Small intestine (tissue), 7 donors: Measurements from ENCODE around the gene DLG2. TPM values are rescaled to one million over a fixed set of nuclear protein-coding genes. Genes with fewer than 3 reads are reported as not detected.

Experiments
- DNase-seq, 2 donors: peaks; one replicate each; pipeline versions ENCODE4 v3.0.0 to v3.0.0-alpha.2; 2013
- FAIRE-seq: peaks from 2 replicates; lab custom pipeline; 2012; peaks lifted over from hg19 to GRCh38; lab: Jason Lieb, UNC
- H3K27ac ChIP-seq, 3 donors: one replicate each; pipeline ENCODE4 v1.5.1; 2013; ENCODE audit warnings: low read length in 2 of 3, mild to moderate bottlenecking in 2 of 3, control low read depth in 1 of 3, inconsistent platforms in 1 of 3, low read depth in 1 of 3, moderate library complexity in 1 of 3
- H3K27me3 ChIP-seq, 3 donors: one replicate each; pipeline ENCODE4 v1.6.1; 2013; ENCODE audit warnings: low read length in 3 of 3, inconsistent platforms in 1 of 3; ENCODE audit not compliant: control insufficient read depth in 3 of 3, insufficient read depth in 3 of 3
- H3K36me3 ChIP-seq, 3 donors: one replicate each; pipeline ENCODE4 v1.6.1; 2013; ENCODE audit warnings: low read length in 3 of 3, inconsistent platforms in 1 of 3, low read depth in 1 of 3, mild to moderate bottlenecking in 1 of 3, moderate library complexity in 1 of 3; ENCODE audit not compliant: control insufficient read depth in 3 of 3, insufficient read depth in 2 of 3
- H3K4me1 ChIP-seq, 3 donors: one replicate each; pipeline ENCODE4 v1.6.1; 2013; ENCODE audit warnings: low read length in 2 of 3, inconsistent platforms in 1 of 3, low read depth in 1 of 3, mild to moderate bottlenecking in 1 of 3, moderate library complexity in 1 of 3; ENCODE audit not compliant: control insufficient read depth in 3 of 3, insufficient read depth in 2 of 3
- H3K4me3 ChIP-seq, 3 donors: one replicate each; pipeline ENCODE4 v1.5.1; 2013; ENCODE audit warnings: low read length in 3 of 3, control low read depth in 1 of 3, inconsistent platforms in 1 of 3, low read depth in 1 of 3, mild to moderate bottlenecking in 1 of 3, moderate library complexity in 1 of 3
- H3K9me3 ChIP-seq, 2 donors: one replicate each; pipeline ENCODE4 v1.6.1; 2013; ENCODE audit warnings: low read depth in 1 of 2, low read length in 1 of 2; ENCODE audit not compliant: control insufficient read depth in 2 of 2, insufficient read depth in 1 of 2
- WGBS, 3 donors: extraction: QIAGEN DNeasy Blood & Tissue Kit; methylation state at CpG; one replicate each; pipeline ENCODE4 v1.1.7; 2013; 5-methylcytosine and 5-hydroxymethylcytosine counted together
- polyA plus RNA-seq, 4 donors: library from polyadenylated mRNA; stranded (reverse) in 3 of 4; unstranded in 1 of 4; fragments of 200-250 nt in 3 of 4; fragments of 120-200 nt in 1 of 4; gene quantifications; one replicate each; pipeline versions ENCODE4 v1.2.1 to v1.2.3, GENCODE V29; 2013
- donor health status: healthy with polysubstance abuse.
- donor health status: control.
- donor health status: control.
- donor health status: Bipolar disorder and iron deficiency.
- donor health status: healthy.

The DLG2 gene
- polyA plus RNA-seq, 4 donors: 0.22 to 1.6 (median 1.1) TPM

DNA sequence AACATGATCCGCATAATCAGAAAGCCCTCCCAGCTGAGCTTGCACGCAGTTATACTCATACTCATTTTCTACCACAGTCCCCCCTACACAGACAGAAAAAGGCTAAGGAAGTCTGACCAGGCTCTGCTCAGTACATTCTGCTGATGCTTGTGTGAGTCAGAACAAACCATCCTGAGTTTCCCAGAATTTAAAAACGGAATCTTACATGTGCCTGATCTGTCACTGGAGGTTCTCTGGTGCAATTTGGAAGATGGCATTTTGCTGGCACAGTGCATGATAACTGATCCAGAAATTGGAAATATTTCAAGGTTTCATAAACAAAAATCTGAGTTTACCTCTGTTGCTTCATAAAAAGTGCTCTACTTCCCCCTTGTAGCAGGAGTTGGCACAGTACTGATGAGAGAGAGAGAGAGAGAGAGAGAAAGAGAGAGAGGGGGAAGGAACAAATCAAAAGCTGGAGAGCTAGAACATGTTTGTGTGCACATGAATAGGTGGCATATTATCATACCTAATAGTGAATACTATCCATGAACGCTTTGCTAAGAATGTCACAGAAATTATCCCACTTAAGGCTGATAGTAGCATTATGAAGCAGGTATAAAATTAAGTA lies 1085.3 kb downstream of the DLG2 start:
- no peak for DNase-seq
- H3K36me3 ChIP-seq: no peaks in the 10 kb centered on the region
- peaks cover 0 to 2% of the 10 kb centered on the region in 2 donors for H3K9me3 ChIP-seq
- no peaks in the 10 kb centered on the region for H3K4me1 ChIP-seq
- H3K27me3 ChIP-seq: no peaks in the 10 kb centered on the region
- 79 to 84% (median 81%) methylated on average over 4 of the region's 4 CpGs for WGBS, 3 donors
- H3K27ac ChIP-seq: no peak overlapping the region
- no peak overlapping the region for H3K4me3 ChIP-seq
- no peak for FAIRE-seq

DNA sequence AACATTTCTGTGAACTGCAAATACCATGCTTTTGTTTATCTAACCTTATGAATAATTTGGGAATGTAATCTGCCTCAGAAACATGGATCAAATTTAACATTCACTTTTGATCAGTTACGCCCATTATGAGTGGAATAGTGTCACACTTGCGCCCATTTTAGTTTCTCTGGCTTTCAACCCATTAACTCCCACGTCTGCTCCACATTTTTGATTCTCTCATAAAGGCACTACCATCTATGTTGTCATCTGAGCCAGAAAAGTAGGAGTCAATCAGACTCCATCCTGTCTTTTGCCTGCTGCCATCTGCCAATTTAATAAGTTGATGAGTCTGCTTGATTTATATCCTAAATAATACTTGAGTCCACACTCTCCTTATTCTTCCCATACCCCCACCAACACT lies 1090.7 kb downstream of the DLG2 start:
- H3K27ac ChIP-seq: no peak overlapping the region
- H3K9me3 ChIP-seq: peaks cover 0 to 2% of the 10 kb centered on the region in 2 donors
- H3K4me1 ChIP-seq: no peaks in the 10 kb centered on the region
- no peak overlapping the region for H3K4me3 ChIP-seq
- 77 to 89% (median 79%) methylated on average over 3 of the region's 3 CpGs for WGBS, 3 donors
- no peak for DNase-seq
- no peak for FAIRE-seq
- H3K27me3 ChIP-seq: no peaks in the 10 kb centered on the region
- no peaks in the 10 kb centered on the region for H3K36me3 ChIP-seq

GRCh38 chr11:84532364-84532763 lies 1094.8 kb downstream of the DLG2 start:
- DNase-seq (no peak), FAIRE-seq (no peak)
- Histone ChIP-seq H3K27ac (no peak overlapping the region), H3K27me3 (no peaks in the 10 kb centered on the region), H3K4me3 (no peak overlapping the region), H3K4me1 (no peaks in the 10 kb centered on the region), H3K36me3 (no peaks in the 10 kb centered on the region), H3K9me3 (no peaks in the 10 kb centered on the region)
- WGBS, 3 donors: 82 to 91% (median 83%) methylated on average over 4 of the region's 4 CpGs

DNA sequence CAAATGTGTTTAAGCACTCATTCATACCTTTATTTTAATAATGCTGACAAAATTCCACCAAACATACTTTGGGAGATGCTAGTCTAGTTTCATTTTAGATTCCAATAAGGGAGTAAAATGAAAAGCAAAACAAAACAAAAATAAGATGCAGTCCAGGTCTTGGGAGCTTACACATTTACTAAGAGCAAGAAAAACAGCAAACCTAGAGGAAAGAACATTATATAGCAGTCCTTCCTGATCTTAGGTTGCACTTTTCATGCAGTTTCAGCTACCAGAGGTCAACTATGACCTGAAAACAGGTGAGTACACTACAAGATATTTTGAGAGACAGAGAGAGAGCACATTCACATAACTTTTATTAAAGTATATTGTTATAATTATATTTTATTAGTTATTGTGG lies 1100.9 kb downstream of the DLG2 start:
- no peaks in the 10 kb centered on the region for H3K4me1 ChIP-seq
- no peaks in the 10 kb centered on the region for H3K9me3 ChIP-seq
- H3K36me3 ChIP-seq: no peaks in the 10 kb centered on the region
- no peak overlapping the region for H3K27ac ChIP-seq
- no peaks in the 10 kb centered on the region for H3K27me3 ChIP-seq
- no peak overlapping the region for H3K4me3 ChIP-seq
- FAIRE-seq (no peak), DNase-seq (no peak)

- no peak overlapping the region for H3K27ac ChIP-seq
- H3K9me3 ChIP-seq: no peaks in the 10 kb centered on the region
- DNase-seq (no peak), FAIRE-seq (no peak)
- no peaks in the 10 kb centered on the region for H3K36me3 ChIP-seq
- no peaks in the 10 kb centered on the region for H3K27me3 ChIP-seq
- 52 to 62% (median 55%) methylated on average over 3 of the region's 3 CpGs for WGBS, 3 donors
- H3K4me3 ChIP-seq: no peak overlapping the region
- H3K4me1 ChIP-seq: no peaks in the 10 kb centered on the region
Observed at GRCh38 chr11:84524422-84525051, 1102.6 kb downstream of the DLG2 start.

DNA sequence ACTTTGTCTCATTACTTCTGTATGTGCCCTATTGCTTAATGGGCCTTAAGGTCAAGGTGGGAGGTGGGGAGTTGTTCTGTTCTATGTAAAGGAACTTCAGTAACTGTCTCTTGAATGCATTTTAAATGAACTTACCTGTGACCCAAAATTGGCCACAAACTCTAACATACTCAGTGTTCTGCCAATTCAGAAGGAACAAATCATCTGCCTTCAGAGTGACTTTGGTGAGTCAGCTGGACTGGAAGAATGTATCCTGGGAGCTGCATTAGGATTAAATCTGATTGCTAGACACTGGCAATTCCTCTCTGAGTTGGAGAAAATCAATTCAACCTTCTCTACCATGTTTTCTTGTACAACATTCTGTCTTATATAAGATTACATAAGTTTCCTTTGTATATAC lies 1104.8 kb downstream of the DLG2 start:
- H3K27ac ChIP-seq: no peak overlapping the region
- H3K4me3 ChIP-seq: no peak overlapping the region
- no peaks in the 10 kb centered on the region for H3K4me1 ChIP-seq
- FAIRE-seq (no peak), DNase-seq (no peak)
- no peaks in the 10 kb centered on the region for H3K27me3 ChIP-seq
- H3K36me3 ChIP-seq: no peaks in the 10 kb centered on the region
- H3K9me3 ChIP-seq: no peaks in the 10 kb centered on the region

DNA sequence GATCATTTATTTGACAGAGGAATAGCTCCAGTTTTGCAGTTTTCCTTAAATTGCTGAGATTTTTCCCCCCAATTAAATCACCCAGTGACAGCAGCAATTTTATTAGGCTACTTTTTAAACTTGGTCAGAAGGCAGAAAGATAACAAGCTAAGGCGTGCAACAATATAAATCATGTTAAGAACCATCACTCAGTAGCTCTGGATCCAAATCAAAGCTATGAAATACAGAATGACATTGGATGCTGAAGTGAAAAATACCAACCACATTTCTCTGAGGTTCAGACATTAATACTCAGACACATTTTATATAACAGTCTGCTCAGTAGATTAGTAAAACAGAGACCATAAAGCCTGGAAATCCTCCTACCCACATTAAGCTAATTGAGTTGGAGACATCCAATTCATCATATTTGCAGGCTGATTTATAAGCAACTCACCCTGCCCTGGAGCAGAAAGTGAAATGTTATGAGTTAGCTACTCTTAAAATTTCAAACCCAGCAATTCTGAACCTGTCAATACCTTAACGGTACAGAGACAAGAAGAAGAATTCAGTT lies 1108.4 kb downstream of the DLG2 start:
- FAIRE-seq (no peak), DNase-seq (no peak)
- WGBS, 3 donors: 64 to 70% (median 65%) methylated on average over 2 of the region's 2 CpGs

GRCh38 chr11:84514436-84514835 lies 1112.7 kb downstream of the DLG2 start:
- DNase-seq: no peak
- no peak overlapping the region for H3K27ac ChIP-seq
- no peaks in the 10 kb centered on the region for H3K36me3 ChIP-seq
- no peak overlapping the region for H3K4me3 ChIP-seq
- no peak for FAIRE-seq
- H3K27me3 ChIP-seq: no peaks in the 10 kb centered on the region
- no peaks in the 10 kb centered on the region for H3K4me1 ChIP-seq
- no peaks in the 10 kb centered on the region for H3K9me3 ChIP-seq
- 62 to 74% (median 69%) methylated on average over 1 of the region's 1 CpG for WGBS, 3 donors

More for the DNA sequence above, 1108.4 kb downstream of the DLG2 start:
- H3K4me3 ChIP-seq: no peak overlapping the region
- H3K36me3 ChIP-seq: no peaks in the 10 kb centered on the region
- H3K27me3 ChIP-seq: no peaks in the 10 kb centered on the region
- no peaks in the 10 kb centered on the region for H3K4me1 ChIP-seq
- no peaks in the 10 kb centered on the region for H3K9me3 ChIP-seq
- no peak overlapping the region for H3K27ac ChIP-seq
